OCI-LY7 (cell line): ENCODE measurements around the gene PAQR5. TPM values are rescaled to one million over a fixed set of nuclear protein-coding genes. Genes with fewer than 3 reads are reported as not detected.

ENCODE experiments used
- BruUV-seq: library from RNA; stranded (reverse); fragments of 400-500 nt; replicated peaks from 2 replicates; lab custom pipeline; 2021; lab: Mats Ljungman, UMichigan
- CTCF ChIA-PET: fragments of 300-600 bp; sonication (Branson Sonifier 250); formaldehyde crosslinking; loops from one replicate; lab custom pipeline; 2022; ENCODE audit warnings: antibody characterized with exemption; ENCODE audit not compliant: unreplicated experiment; lab: Charles Lee
- POLR2A ChIA-PET: fragments of 300-600 bp; sonication (Branson Sonifier 250); formaldehyde crosslinking; loops from one replicate; lab custom pipeline; 2022; ENCODE audit warnings: antibody characterized with exemption; lab: Charles Lee
- DNase-seq: peaks from one replicate; pipeline ENCODE4 v3.0.0-alpha.2; 2015; ENCODE audit warnings: low spot score
- H2AFZ ChIP-seq: fragments of 200-600 bp; sonication (generic), shearing (Covaris generic); 2 replicates; pipeline ENCODE4 v1.6.1; 2014; ENCODE audit warnings: mild to moderate bottlenecking, antibody characterized with exemption, low read length, moderate library complexity
- H3K27ac ChIP-seq: fragments of 200-600 bp; sonication (generic); 2 replicates; pipeline ENCODE4 v1.5.1; 2014; ENCODE audit warnings: mixed run types, low read depth, mild to moderate bottlenecking, moderate library complexity, low read length, inconsistent platforms; ENCODE audit not compliant: poor library complexity, severe bottlenecking
- H3K36me3 ChIP-seq: fragments of 200-600 bp; sonication (generic); 2 replicates; pipeline ENCODE4 v1.6.1; 2014; ENCODE audit warnings: mild to moderate bottlenecking, antibody characterized with exemption, low read length, moderate library complexity, mixed read lengths; ENCODE audit not compliant: insufficient read depth
- H3K4me1 ChIP-seq: fragments of 200-600 bp; sonication (generic); 2 replicates; pipeline ENCODE4 v1.5.1; 2014; ENCODE audit warnings: mild to moderate bottlenecking, low read length; ENCODE audit not compliant: insufficient read depth, poor library complexity, severe bottlenecking
- H3K4me2 ChIP-seq: fragments of 200-600 bp; sonication (generic); 2 replicates; pipeline ENCODE4 v1.6.1; 2014; ENCODE audit warnings: mild to moderate bottlenecking, low read length
- H3K4me3 ChIP-seq: fragments of 200-600 bp; sonication (generic); 2 replicates; pipeline ENCODE4 v1.5.1; 2014; ENCODE audit warnings: mild to moderate bottlenecking, low read depth, low read length; ENCODE audit not compliant: poor library complexity, severe bottlenecking
- H3K79me2 ChIP-seq: fragments of 200-600 bp; sonication (generic); 2 replicates; pipeline ENCODE4 v1.6.1; 2016; ENCODE audit warnings: low read depth, mild to moderate bottlenecking, low read length, moderate library complexity, mixed read lengths; ENCODE audit not compliant: insufficient read depth
- H3K9me2 ChIP-seq: fragments of 200-600 bp; sonication (generic); 2 replicates; pipeline ENCODE4 v1.6.1; 2016; ENCODE audit warnings: mild to moderate bottlenecking, low read length, mixed read lengths; ENCODE audit not compliant: insufficient read depth
- H3K9me3 ChIP-seq: fragments of 200-600 bp; sonication (generic); 2 replicates; pipeline ENCODE4 v1.6.1; 2014; ENCODE audit warnings: mild to moderate bottlenecking, mixed run types, low read length, mixed read lengths
- H4K20me1 ChIP-seq: fragments of 200-600 bp; sonication (generic); 2 replicates; pipeline ENCODE4 v1.6.1; 2014; ENCODE audit warnings: mild to moderate bottlenecking, antibody characterized with exemption, low read length, moderate library complexity, mixed read lengths; ENCODE audit not compliant: insufficient read depth
- EZH2phosphoT487 ChIP-seq: fragments of 200-600 bp; sonication (generic); IDR thresholded peaks from 2 replicates; pipeline ENCODE4 v1.6.1; 2018; ENCODE audit warnings: low read depth, borderline replicate concordance, mild to moderate bottlenecking, mixed run types, antibody characterized with exemption, low read length, moderate library complexity, mixed read lengths
- intact Hi-C: fragments of 100-400 bp; cut with micrococcal nuclease; formaldehyde crosslinking; loops from one replicate; pipeline ENCODE4 v1.10.0; 2022; ENCODE audit not compliant: unreplicated experiment
- total RNA-seq, 2 experiments: library from RNA; depleted of rRNA in 1 of 2; stranded (reverse); fragments of >200 nt in 1 of 2; shearing (Covaris generic) in 1 of 2; gene quantifications; 2 replicates each; pipeline ENCODE4 v1.2.3, GENCODE V29; 2014 to 2022
- TF ChIP-seq, protein P1 (sequence below): fragments of 200-600 bp; sonication (generic); conservative IDR thresholded peaks from 2 replicates; pipeline ENCODE4 v1.5.1; 2014; ENCODE audit warnings: mild to moderate bottlenecking, antibody characterized with exemption, low read length, moderate library complexity, mixed read lengths

PAQR5 gene
- total RNA-seq, 2 experiments from 2014 or later: not detected

DNA sequence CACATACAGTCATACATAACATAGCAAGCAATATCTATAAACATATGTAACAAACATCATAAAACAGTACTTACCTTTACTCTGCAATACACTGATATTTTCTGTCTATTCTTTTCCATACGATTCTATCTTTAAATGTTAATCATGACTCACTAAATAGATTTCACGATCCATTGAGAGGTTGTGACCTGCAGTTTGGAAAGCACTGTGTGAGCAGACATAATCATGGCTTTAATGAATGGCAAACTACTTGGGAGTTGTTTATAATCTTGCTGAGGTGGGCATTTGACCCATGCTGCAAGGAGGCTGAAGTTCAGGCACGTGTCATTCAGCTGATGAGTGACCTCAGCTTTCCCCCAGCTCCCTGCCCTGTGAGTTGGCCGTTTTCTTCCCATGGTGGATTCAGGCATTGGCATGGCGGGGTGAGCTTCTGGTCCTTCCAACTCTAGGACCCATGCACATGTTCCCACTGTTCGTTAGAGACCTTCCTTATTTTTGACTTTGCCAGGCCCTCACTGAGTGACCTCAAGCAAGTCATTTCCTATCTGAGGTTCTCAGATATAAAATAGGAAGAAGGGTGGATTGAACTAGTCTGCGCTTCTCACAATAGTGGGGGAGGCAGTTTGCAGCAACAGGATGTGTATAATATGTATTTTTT is 41.7 kb downstream of the PAQR5 start:
- intact Hi-C loops: no loop called here
- Histone ChIP-seq H3K27ac (no peak overlapping the region), H3K4me1 (no peaks in the 10 kb centered on the region), H3K4me2 (no peak overlapping the region), H4K20me1 (no peaks in the 10 kb centered on the region), H3K4me3 (no peak overlapping the region), H3K79me2 (no peaks in the 10 kb centered on the region), H2AFZ (no peak overlapping the region), H3K9me3 (no peaks in the 10 kb centered on the region), H3K9me2 (no peaks in the 10 kb centered on the region), H3K36me3 (no peaks in the 10 kb centered on the region)
- no peak for DNase-seq
- TF ChIP-seq EZH2phosphoT487: no peak
- TF ChIP-seq, protein P1, sequence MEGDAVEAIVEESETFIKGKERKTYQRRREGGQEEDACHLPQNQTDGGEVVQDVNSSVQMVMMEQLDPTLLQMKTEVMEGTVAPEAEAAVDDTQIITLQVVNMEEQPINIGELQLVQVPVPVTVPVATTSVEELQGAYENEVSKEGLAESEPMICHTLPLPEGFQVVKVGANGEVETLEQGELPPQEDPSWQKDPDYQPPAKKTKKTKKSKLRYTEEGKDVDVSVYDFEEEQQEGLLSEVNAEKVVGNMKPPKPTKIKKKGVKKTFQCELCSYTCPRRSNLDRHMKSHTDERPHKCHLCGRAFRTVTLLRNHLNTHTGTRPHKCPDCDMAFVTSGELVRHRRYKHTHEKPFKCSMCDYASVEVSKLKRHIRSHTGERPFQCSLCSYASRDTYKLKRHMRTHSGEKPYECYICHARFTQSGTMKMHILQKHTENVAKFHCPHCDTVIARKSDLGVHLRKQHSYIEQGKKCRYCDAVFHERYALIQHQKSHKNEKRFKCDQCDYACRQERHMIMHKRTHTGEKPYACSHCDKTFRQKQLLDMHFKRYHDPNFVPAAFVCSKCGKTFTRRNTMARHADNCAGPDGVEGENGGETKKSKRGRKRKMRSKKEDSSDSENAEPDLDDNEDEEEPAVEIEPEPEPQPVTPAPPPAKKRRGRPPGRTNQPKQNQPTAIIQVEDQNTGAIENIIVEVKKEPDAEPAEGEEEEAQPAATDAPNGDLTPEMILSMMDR: no peak
- ChIA-PET CTCF (no interaction called here), POLR2A (no interaction called here)
- BruUV-seq: no TSS peak

- Histone ChIP-seq H3K4me3 (no peak overlapping the region), H4K20me1 (no peaks in the 10 kb centered on the region), H3K27ac (no peak overlapping the region), H3K9me2 (no peaks in the 10 kb centered on the region), H2AFZ (no peak overlapping the region), H3K4me2 (no peak overlapping the region), H3K4me1 (no peaks in the 10 kb centered on the region), H3K9me3 (no peaks in the 10 kb centered on the region), H3K36me3 (no peaks in the 10 kb centered on the region), H3K79me2 (no peaks in the 10 kb centered on the region)
- ChIA-PET CTCF (no interaction called here), POLR2A (interaction anchor here (0.6 kb wide), 2 partner anchors 70 to 171 kb away, joined by 4 read pairs; no protein-coding TSS in a partner anchor)
- DNase-seq: no peak
- TF ChIP-seq EZH2phosphoT487: no peak
- TF ChIP-seq, protein P1: no peak
- intact Hi-C loops: no loop called here
- no TSS peak for BruUV-seq
Observed at GRCh38 chr15:69341356-69341755, 42.6 kb downstream of the PAQR5 start.

DNA sequence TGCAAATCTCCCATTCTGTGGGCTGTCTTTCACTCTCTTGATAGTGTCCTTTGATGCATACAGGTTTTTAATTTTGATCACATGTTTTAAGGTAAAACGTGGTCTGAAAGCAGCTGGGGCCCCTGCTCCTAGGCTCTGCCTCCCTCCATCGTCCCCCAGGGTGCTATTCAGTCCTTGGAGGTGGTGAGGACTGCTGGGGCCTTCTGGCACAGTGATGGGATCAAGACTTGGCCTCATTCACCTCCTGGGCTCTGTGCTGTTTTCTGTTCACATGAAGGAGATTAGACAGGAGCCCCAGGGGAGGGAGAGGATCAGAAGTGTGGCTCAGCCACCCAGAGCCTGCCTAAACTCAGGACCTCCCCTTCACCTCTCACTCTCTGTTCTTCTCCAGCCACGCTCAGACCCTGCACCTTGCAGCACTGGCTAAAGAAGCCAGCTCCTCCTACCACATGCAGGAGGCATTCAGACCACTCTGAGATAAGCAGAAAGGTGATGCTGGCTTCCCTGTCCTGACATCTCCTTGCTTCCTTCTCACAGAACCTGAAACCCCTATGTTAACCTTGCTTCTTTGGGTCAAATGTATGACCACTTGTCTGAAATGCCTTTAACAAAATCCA is 43.9 kb downstream of the PAQR5 start:
- no peak for DNase-seq
- Histone ChIP-seq H3K9me2 (no peaks in the 10 kb centered on the region), H3K4me1 (no peaks in the 10 kb centered on the region), H3K4me2 (no peak overlapping the region), H4K20me1 (no peaks in the 10 kb centered on the region), H3K79me2 (no peaks in the 10 kb centered on the region), H3K27ac (no peak overlapping the region), H3K36me3 (no peaks in the 10 kb centered on the region), H3K9me3 (no peaks in the 10 kb centered on the region), H2AFZ (no peak overlapping the region), H3K4me3 (no peak overlapping the region)
- intact Hi-C loops: no loop called here
- POLR2A ChIA-PET: no interaction called here
- BruUV-seq: no TSS peak
- TF ChIP-seq, protein P1: no peak
- TF ChIP-seq EZH2phosphoT487: no peak
- CTCF ChIA-PET: no interaction called here
